Astrocyte of the cerebellum (primary cell): ENCODE measurements around the gene ARHGEF16.

ENCODE experiments used
- DNase-seq: peaks from one replicate; pipeline ENCODE4 v3.0.0-alpha.2; 2011; ENCODE audit warnings: low read depth
- H3K4me3 ChIP-seq: 2 replicates; pipeline ENCODE4 v1.5.1; 2011; ENCODE audit warnings: mild to moderate bottlenecking, low read depth, low read length, moderate library complexity
- CTCF ChIP-seq: IDR thresholded peaks from 2 replicates; pipeline ENCODE4 v1.5.1; 2012; ENCODE audit warnings: low read length, low read depth, moderate library complexity, mild to moderate bottlenecking; ENCODE audit errors: missing control alignments
- in situ Hi-C: cut with HindIII; loops from 2 replicates; pipeline ENCODE4 v1.10.0; 2017; ENCODE audit warnings: low sequenced_read_pairs

Gene ARHGEF16

GRCh38 chr1:3453891-3454810, at the start of gene ARHGEF16:
ARHGEF16 (plus strand) TSS chr1:3454665; CDS start chr1:3463085, 8,420 bp downstream.
- in situ Hi-C loops, result loop anchor here (5.0 kb wide), 1 partner anchor 98 kb away; no protein-coding TSS in a partner anchor
- peak; percentile 32 for TF ChIP-seq CTCF
- H3K4me3 ChIP-seq, result peak within 1 kb of the TSS; percentile 14
- DNase-seq, result no peak

GRCh38 chr1:3404801-3405200, 49.7 kb upstream of the ARHGEF16 start:
- no peak for DNase-seq
- in situ Hi-C loops, result loop anchor here (5.0 to 10.0 kb wide), 3 partner anchors 70 to 228 kb away; no protein-coding TSS in a partner anchor
- H3K4me3 ChIP-seq, result no peak overlapping the region
- no peak for TF ChIP-seq CTCF

GRCh38 chr1:3405491-3405890, 49.0 kb upstream of the ARHGEF16 start:
- in situ Hi-C loops, result loop anchor here (5.0 to 10.0 kb wide), 3 partner anchors 71 to 228 kb away; no protein-coding TSS in a partner anchor
- no peak for TF ChIP-seq CTCF
- no peak overlapping the region for H3K4me3 ChIP-seq
- no peak for DNase-seq

GRCh38 chr1:3405974-3406867, 48.2 kb upstream of the ARHGEF16 start:
- no peak for DNase-seq
- no peak overlapping the region for H3K4me3 ChIP-seq
- no peak for TF ChIP-seq CTCF
- in situ Hi-C loops, result loop anchor here (5.0 to 10.0 kb wide), 3 partner anchors 71 to 229 kb away; no protein-coding TSS in a partner anchor

GRCh38 chr1:3407021-3407420, 47.4 kb upstream of the ARHGEF16 start:
- in situ Hi-C loops, result loop anchor here (5.0 to 10.0 kb wide), 3 partner anchors 72 to 230 kb away; no protein-coding TSS in a partner anchor
- no peak for DNase-seq
- no peak overlapping the region for H3K4me3 ChIP-seq
- no peak for TF ChIP-seq CTCF

- in situ Hi-C loops, result loop anchor here (5.0 to 10.0 kb wide), 3 partner anchors 74 to 232 kb away; no protein-coding TSS in a partner anchor
- DNase-seq, result no peak
- no peak overlapping the region for H3K4me3 ChIP-seq
- no peak for TF ChIP-seq CTCF
These were observed 45.7 kb upstream of the ARHGEF16 start for GRCh38 chr1:3408751-3409266.
